Measurements from ENCODE around the gene GSTM3.

GRCh38 chr1:109718495-109718894 lies 22.3 kb downstream of the GSTM3 start:
- TF ChIP-seq EP300 (IDR thresholded peaks at IDR 0.05) = no peak
- TF ChIP-seq CTCF (IDR thresholded peaks at IDR 0.05) = no peak
